SKM-1 (cell line): ENCODE results near the gene TM4SF1.
A peak's percentile ranks its signal among the peaks of the same experiment; 100 is the strongest.

Source experiments
- DNase-seq: peaks from one replicate; lab custom pipeline; 2025; ENCODE audit not compliant: unreplicated experiment; lab: John Stamatoyannopoulos, UW

TM4SF1 gene

GRCh38 chr3:149375501-149376196, 1.8 kb downstream of the TM4SF1 start:
- no peak for DNase-seq

GRCh38 chr3:149374793-149375500, 2.5 kb downstream of the TM4SF1 start:
- DNase-seq: peak; percentile 18

- DNase-seq: no peak
Measured at GRCh38 chr3:149374391-149374790, 3.1 kb downstream of the TM4SF1 start.

- DNase-seq: peak; percentile 52
Measured at GRCh38 chr3:149373235-149374125, 4.0 kb downstream of the TM4SF1 start.

GRCh38 chr3:149371723-149372114, 5.7 kb downstream of the TM4SF1 start:
- DNase-seq: no peak

- no peak for DNase-seq
Measured at GRCh38 chr3:149371001-149371722, 6.3 kb downstream of the TM4SF1 start.

GRCh38 chr3:149369991-149370866, 7.2 kb downstream of the TM4SF1 start:
- no peak for DNase-seq

GRCh38 chr3:149368674-149369497, 8.6 kb downstream of the TM4SF1 start:
- no peak for DNase-seq

GRCh38 chr3:149368201-149368673, 9.2 kb downstream of the TM4SF1 start:
- no peak for DNase-seq

- no peak for DNase-seq
Measured at GRCh38 chr3:149366941-149367840, 10.3 kb downstream of the TM4SF1 start.

- DNase-seq: no peak
Measured at GRCh38 chr3:149366031-149366430, 11.4 kb downstream of the TM4SF1 start.

GRCh38 chr3:149364624-149365023, 12.8 kb downstream of the TM4SF1 start:
- no peak for DNase-seq

GRCh38 chr3:149363053-149363452, 14.4 kb downstream of the TM4SF1 start:
- DNase-seq: no peak

GRCh38 chr3:149362366-149362765, 15.1 kb downstream of the TM4SF1 start:
- DNase-seq: no peak

- no peak for DNase-seq
Measured at GRCh38 chr3:149356630-149357029, 20.8 kb downstream of the TM4SF1 start.

- no peak for DNase-seq
Measured at GRCh38 chr3:149356044-149356592, 21.3 kb downstream of the TM4SF1 start.

GRCh38 chr3:149353581-149354184, 23.8 kb downstream of the TM4SF1 start:
- no peak for DNase-seq
